Measurements from ENCODE around the gene SLC39A11.
"Not testable (repeated sequence)": the region's sequence is repeated elsewhere in the genome, so short reads cannot be mapped to it uniquely, and the experiment has no call there.

SLC39A11 gene

DNA sequence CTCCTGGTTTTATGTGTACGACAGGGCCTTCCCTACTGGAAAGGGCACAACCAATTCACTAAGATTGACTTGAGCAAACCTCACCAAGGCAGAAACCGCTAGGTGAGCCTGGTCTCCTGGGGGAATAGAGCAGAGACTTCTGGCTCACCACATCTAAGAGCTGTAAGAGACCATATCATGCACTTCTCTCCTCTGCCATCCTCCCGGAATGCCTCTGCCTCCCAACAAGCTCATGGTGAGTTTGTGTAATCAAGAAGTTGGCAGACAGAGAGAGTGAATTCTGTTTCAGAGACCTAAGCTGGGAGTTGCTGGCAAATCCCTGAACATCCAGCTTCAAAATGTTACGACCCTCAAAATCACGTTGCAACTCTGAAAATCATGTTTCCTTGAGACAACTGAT is 154.8 kb downstream of the SLC39A11 start:
- no peak for DNase-seq (ENCODE audit: low read depth, low spot score)
- H3K4me3 ChIP-seq (ENCODE audit: low read depth, low read length) = no peak overlapping the region
- TF ChIP-seq, protein P1, sequence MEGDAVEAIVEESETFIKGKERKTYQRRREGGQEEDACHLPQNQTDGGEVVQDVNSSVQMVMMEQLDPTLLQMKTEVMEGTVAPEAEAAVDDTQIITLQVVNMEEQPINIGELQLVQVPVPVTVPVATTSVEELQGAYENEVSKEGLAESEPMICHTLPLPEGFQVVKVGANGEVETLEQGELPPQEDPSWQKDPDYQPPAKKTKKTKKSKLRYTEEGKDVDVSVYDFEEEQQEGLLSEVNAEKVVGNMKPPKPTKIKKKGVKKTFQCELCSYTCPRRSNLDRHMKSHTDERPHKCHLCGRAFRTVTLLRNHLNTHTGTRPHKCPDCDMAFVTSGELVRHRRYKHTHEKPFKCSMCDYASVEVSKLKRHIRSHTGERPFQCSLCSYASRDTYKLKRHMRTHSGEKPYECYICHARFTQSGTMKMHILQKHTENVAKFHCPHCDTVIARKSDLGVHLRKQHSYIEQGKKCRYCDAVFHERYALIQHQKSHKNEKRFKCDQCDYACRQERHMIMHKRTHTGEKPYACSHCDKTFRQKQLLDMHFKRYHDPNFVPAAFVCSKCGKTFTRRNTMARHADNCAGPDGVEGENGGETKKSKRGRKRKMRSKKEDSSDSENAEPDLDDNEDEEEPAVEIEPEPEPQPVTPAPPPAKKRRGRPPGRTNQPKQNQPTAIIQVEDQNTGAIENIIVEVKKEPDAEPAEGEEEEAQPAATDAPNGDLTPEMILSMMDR (IDR thresholded peaks at IDR 0.05; ENCODE audit: insufficient read depth, low read length, missing control alignments) = no peak
- CTCF ChIA-PET = interaction anchor here (1.5 kb wide), 1 partner anchor 252 kb away, joined by 3 read pairs; no protein-coding TSS in a partner anchor
- POLR2A ChIA-PET = interaction anchor here (0.6 kb wide), 1 partner anchor 363 kb away, joined by 3 read pairs; no protein-coding TSS in a partner anchor

DNA sequence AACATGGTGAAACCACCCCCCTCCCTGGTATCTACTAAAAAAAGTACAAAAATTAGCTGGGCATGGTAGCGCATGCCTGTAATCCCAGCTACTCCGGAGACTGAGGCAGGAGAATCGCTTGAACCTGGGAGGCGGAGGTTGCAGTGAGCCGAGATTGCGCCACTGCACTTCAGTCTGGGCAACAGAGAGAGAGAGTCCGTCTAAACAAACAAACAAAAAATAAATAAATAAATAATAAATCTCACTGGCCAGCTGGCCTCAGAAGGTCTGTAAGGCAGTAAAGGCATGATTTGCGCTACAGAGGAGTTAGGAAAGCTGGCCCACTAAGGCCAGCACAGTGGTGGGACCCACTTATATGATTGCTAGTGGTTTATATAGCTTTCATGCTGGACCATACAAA is 155.2 kb downstream of the SLC39A11 start:
- CTCF ChIA-PET = interaction anchor here (1.0 to 1.5 kb wide), 2 partner anchors 252 to 254 kb away, joined by 3 read pairs; no protein-coding TSS in a partner anchor
- DNase-seq (ENCODE audit: low read depth, low spot score); POLR2A ChIA-PET; H3K4me3 ChIP-seq (ENCODE audit: low read depth, low read length): not testable (repeated sequence)

DNA sequence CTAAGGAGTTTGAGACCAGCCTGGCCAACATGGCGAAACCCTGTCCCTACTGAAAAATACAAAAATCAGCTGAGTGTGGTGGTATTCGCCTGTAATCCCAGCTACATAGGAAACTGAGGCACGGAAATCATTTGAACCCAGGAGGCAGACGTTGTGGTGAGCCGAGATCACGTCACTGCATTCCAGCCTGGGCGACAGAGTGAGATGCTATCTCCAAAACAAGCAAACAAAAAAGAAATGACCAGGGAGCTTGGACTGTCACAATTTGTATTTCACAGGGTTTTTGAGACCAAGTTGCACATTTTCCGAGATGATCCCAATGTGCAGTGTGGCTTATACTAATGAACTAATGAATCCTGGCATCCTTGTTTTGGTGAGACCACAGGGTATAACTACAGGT is 156.5 kb downstream of the SLC39A11 start:
- ChIA-PET CTCF (no interaction called here), POLR2A (no interaction called here)
- TF ChIP-seq, protein P1 (IDR thresholded peaks at IDR 0.05; ENCODE audit: insufficient read depth, low read length, missing control alignments) = no peak
- no peak overlapping the region for H3K4me3 ChIP-seq (ENCODE audit: low read depth, low read length)
- no peak for DNase-seq (ENCODE audit: low read depth, low spot score)

DNA sequence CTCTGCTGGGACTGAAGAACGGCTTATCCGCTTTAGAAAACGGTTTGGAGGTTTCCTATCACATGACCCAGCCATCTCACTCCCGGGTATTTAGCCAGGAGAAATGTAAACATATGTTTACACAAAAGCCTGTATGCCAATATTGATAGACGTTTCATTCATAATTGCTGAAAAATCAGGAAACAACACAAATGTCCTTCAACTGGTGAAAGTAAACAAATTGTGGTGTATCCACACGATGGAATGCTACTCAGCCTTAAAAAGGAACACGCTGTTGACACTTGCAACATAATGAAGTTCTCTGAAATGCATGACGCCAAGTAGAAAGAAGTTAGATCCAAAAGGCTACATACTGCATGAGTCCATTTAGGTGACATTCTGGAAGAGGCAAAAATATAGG is 157.6 kb downstream of the SLC39A11 start:
- TF ChIP-seq, protein P1 (IDR thresholded peaks at IDR 0.05; ENCODE audit: insufficient read depth, low read length, missing control alignments) = no peak
- no peak for DNase-seq (ENCODE audit: low read depth, low spot score)
- CTCF ChIA-PET = no interaction called here
- no peak overlapping the region for H3K4me3 ChIP-seq (ENCODE audit: low read depth, low read length)
- POLR2A ChIA-PET = no interaction called here

DNA sequence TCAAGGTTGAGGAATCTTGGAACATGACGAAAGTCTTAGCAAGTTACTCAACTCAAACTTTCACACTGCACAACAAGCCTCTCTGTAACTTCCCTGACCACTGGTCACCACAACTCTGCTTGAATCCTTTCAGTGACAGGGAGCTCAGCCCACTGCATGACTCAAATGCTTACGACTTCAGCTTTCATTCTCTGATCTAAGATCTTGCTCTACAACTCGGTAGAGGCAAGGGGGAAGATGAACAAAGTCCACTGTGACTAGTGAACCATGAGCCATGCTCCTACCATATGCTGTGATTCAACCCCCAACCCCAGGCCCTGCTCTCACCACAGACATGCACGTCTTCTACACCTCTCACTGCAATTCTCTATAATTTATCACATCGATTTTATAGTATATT is 160.9 kb downstream of the SLC39A11 start:
- TF ChIP-seq, protein P1 (IDR thresholded peaks at IDR 0.05; ENCODE audit: insufficient read depth, low read length, missing control alignments) = no peak
- no peak overlapping the region for H3K4me3 ChIP-seq (ENCODE audit: low read depth, low read length)
- CTCF ChIA-PET = no interaction called here
- DNase-seq (ENCODE audit: low read depth, low spot score) = no peak
- POLR2A ChIA-PET = no interaction called here

DNA sequence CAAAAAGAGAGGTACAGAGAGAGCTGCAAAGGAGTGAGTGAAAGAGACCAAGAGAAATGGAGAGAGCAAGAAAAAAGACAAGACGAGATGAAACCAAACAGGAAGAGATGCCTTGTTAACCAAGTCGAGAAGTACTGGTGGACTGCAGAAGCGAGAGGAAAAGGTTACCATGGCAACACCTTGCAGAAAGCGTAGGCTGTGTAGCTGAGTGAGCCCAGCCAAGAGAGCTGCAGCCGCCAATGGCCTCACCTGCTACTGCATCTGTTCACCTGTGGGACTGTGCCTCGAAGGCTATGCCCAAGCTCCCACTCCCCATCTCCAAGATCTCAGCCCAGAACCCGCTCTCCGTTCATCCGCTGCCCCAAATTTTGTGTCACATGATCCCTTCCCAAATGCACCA is 161.3 kb downstream of the SLC39A11 start:
- TF ChIP-seq, protein P1 (IDR thresholded peaks at IDR 0.05; ENCODE audit: insufficient read depth, low read length, missing control alignments) = no peak
- ChIA-PET CTCF (no interaction called here), POLR2A (no interaction called here)
- DNase-seq (ENCODE audit: low read depth, low spot score) = no peak
- no peak overlapping the region for H3K4me3 ChIP-seq (ENCODE audit: low read depth, low read length)

DNA sequence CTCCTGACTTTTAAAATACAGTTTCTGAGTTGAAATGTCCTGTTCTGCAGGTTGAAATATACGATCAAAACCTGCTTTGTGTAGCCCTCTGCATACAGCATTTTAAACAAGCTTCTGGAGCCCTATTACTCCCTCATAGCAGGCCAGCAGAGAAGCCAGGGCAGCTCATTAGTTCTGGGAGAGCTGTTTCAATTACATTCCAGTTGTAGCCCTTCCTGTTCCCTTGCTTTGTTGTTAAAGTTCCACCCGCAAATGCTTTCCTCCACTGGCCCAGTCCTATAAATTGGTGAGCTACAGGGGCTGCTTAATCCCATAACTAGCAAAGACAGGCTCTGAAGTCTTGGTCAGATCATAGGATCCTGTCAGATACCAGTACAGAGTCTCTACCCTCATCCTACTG is 162.5 kb downstream of the SLC39A11 start:
- TF ChIP-seq, protein P1 (IDR thresholded peaks at IDR 0.05; ENCODE audit: insufficient read depth, low read length, missing control alignments) = no peak
- CTCF ChIA-PET = no interaction called here
- H3K4me3 ChIP-seq (ENCODE audit: low read depth, low read length) = no peak overlapping the region
- POLR2A ChIA-PET = no interaction called here
- no peak for DNase-seq (ENCODE audit: low read depth, low spot score)

Measured in AG04449 (cell line).